CD14-positive monocyte (primary cell): ENCODE measurements around the gene ARPC5L. TPM values are rescaled to one million over a fixed set of nuclear protein-coding genes. Genes with fewer than 3 reads are reported as not detected.

ENCODE experiments used
- DNase-seq, 3 donors: peaks; one replicate each; pipeline ENCODE4 v3.0.0-alpha.2; 2011 to 2022
- H2AFZ ChIP-seq: 2 replicates; pipeline ENCODE4 v1.6.0; 2012; ENCODE audit warnings: mild to moderate bottlenecking, low read depth, low read length, inconsistent platforms; ENCODE audit not compliant: insufficient read depth, poor library complexity, severe bottlenecking
- H3K27ac ChIP-seq, 2 donors: 1 replicate in 1 of 2; 2 replicates in 1 of 2; pipeline ENCODE4 v1.5.1; 2012 to 2013; ENCODE audit warnings: low read length in 2 of 2, control low read depth in 1 of 2, inconsistent platforms in 1 of 2, low read depth in 1 of 2, mild to moderate bottlenecking in 1 of 2
- H3K27me3 ChIP-seq, 2 donors: one replicate each; pipeline versions ENCODE4 v1.6.0 to v1.6.1; 2011 to 2013; ENCODE audit warnings: low read length in 2 of 2; ENCODE audit not compliant: control insufficient read depth in 2 of 2, insufficient read depth in 2 of 2
- H3K36me3 ChIP-seq, 2 donors: replicated peaks in 1 of 2; 1 replicate in 1 of 2; 2 replicates in 1 of 2; pipeline versions ENCODE4 v1.5.1 to v1.6.1; 2012 to 2013; ENCODE audit warnings: low read length in 2 of 2, control low read depth in 1 of 2, inconsistent platforms in 1 of 2, mild to moderate bottlenecking in 1 of 2; ENCODE audit not compliant: insufficient read depth in 2 of 2, control insufficient read depth in 1 of 2
- H3K4me1 ChIP-seq, 2 donors: 1 replicate in 1 of 2; 2 replicates in 1 of 2; pipeline versions ENCODE4 v1.5.1 to v1.6.1; 2012 to 2013; ENCODE audit warnings: low read length in 2 of 2, control low read depth in 1 of 2, inconsistent platforms in 1 of 2, mild to moderate bottlenecking in 1 of 2, moderate library complexity in 1 of 2; ENCODE audit not compliant: insufficient read depth in 2 of 2, control insufficient read depth in 1 of 2
- H3K4me2 ChIP-seq: replicated peaks from 2 replicates; pipeline ENCODE3; 2012; ENCODE audit warnings: low read length, moderate library complexity, mild to moderate bottlenecking; ENCODE audit not compliant: poor library complexity, severe bottlenecking; ENCODE audit errors: extremely low read depth
- H3K4me3 ChIP-seq, 3 experiments: fragments of 200-600 bp in 1 of 3; sonication (generic) in 1 of 3; replicated peaks in 1 of 3; 1 replicate in 2 of 3; 2 replicates in 1 of 3; pipeline ENCODE4 v1.5.1; 2011 to 2013; ENCODE audit warnings: low read length in 3 of 3, mild to moderate bottlenecking in 3 of 3, control low read depth in 2 of 3, low read depth in 2 of 3, inconsistent platforms in 1 of 3, moderate library complexity in 1 of 3
- H3K79me2 ChIP-seq: 2 replicates; pipeline ENCODE4 v1.6.0; 2012; ENCODE audit warnings: mild to moderate bottlenecking, control low read depth, inconsistent platforms, low read length, moderate library complexity; ENCODE audit not compliant: insufficient read depth
- H3K9ac ChIP-seq: 2 replicates; pipeline ENCODE4 v1.6.0; 2017; ENCODE audit warnings: low read length, mild to moderate bottlenecking; ENCODE audit not compliant: insufficient read depth, poor library complexity, severe bottlenecking
- H3K9me3 ChIP-seq, 2 donors: replicated peaks in 1 of 2; 1 replicate in 1 of 2; 2 replicates in 1 of 2; pipeline versions ENCODE4 v1.5.1 to v1.6.1; 2012 to 2013; ENCODE audit warnings: low read length in 2 of 2, control low read depth in 1 of 2; ENCODE audit not compliant: control insufficient read depth in 1 of 2, insufficient read depth in 1 of 2
- H4K20me1 ChIP-seq: 2 replicates; pipeline ENCODE4 v1.6.0; 2012; ENCODE audit warnings: mild to moderate bottlenecking, low read length, control low read depth, moderate library complexity; ENCODE audit not compliant: insufficient read depth
- H3K27ac Mint-ChIP-seq, 7 donors: one replicate each; pipeline ENCODE4 v1.8.0; 2020; ENCODE audit warnings: mild to moderate bottlenecking in 7 of 7, mixed read lengths in 7 of 7, moderate library complexity in 6 of 7, inconsistent platforms in 2 of 7
- H3K27me3 Mint-ChIP-seq, 3 donors: one replicate each; pipeline ENCODE4 v1.8.0; 2021 to 2022; ENCODE audit warnings: low read depth in 3 of 3, mild to moderate bottlenecking in 3 of 3, mixed read lengths in 3 of 3, moderate library complexity in 3 of 3, inconsistent platforms in 1 of 3
- H3K36me3 Mint-ChIP-seq, 2 donors: one replicate each; pipeline ENCODE4 v1.8.0; 2020; ENCODE audit warnings: mixed read lengths in 2 of 2, inconsistent platforms in 1 of 2, mild to moderate bottlenecking in 1 of 2
- H3K4me1 Mint-ChIP-seq: one replicate; pipeline ENCODE4 v1.8.0; 2020; ENCODE audit warnings: mild to moderate bottlenecking, mixed read lengths
- H3K4me3 Mint-ChIP-seq, 2 donors: one replicate each; pipeline ENCODE4 v1.8.0; 2020; ENCODE audit warnings: mild to moderate bottlenecking in 2 of 2, mixed read lengths in 2 of 2, moderate library complexity in 1 of 2
- H3K9me3 Mint-ChIP-seq, 7 donors: one replicate each; pipeline ENCODE4 v1.8.0; 2020 to 2022; ENCODE audit warnings: mixed read lengths in 7 of 7, mild to moderate bottlenecking in 6 of 7, moderate library complexity in 6 of 7, inconsistent platforms in 2 of 7
- WGBS: methylation state at CpG from one replicate; pipeline ENCODE4 v1.1.5; 2013; ENCODE audit warnings: missing lambda C conversion rate; ENCODE audit not compliant: insufficient coverage; 5-methylcytosine and 5-hydroxymethylcytosine counted together
- intact Hi-C, 2 donors: fragments of 100-400 bp; cut with micrococcal nuclease; formaldehyde crosslinking; loops; one replicate each; pipeline versions ENCODE4 v1.15.0 to v1.15.1; 2023
- polyA plus RNA-seq, 3 donors: library from polyadenylated mRNA; depleted of rRNA in 1 of 3; unstranded in 2 of 3; stranded (reverse) in 1 of 3; fragments of 300-500 nt in 2 of 3; fragments of >200 nt in 1 of 3; fragmentation: Illumina TruSeq in 2 of 3; gene quantifications; 1 replicate in 2 of 3; 2 replicates in 1 of 3; pipeline ENCODE4 v1.2.3, GENCODE V29; 2012 to 2021
- TF ChIP-seq, protein P1 (sequence below): fragments of 200-600 bp; IDR thresholded peaks from one replicate; pipeline ENCODE4 v1.8.0; 2022; ENCODE audit warnings: antibody characterized with exemption, mild to moderate bottlenecking

ARPC5L gene
- polyA plus RNA-seq, 3 donors, result 16.0 to 35.2 (median 20.7) TPM

DNA sequence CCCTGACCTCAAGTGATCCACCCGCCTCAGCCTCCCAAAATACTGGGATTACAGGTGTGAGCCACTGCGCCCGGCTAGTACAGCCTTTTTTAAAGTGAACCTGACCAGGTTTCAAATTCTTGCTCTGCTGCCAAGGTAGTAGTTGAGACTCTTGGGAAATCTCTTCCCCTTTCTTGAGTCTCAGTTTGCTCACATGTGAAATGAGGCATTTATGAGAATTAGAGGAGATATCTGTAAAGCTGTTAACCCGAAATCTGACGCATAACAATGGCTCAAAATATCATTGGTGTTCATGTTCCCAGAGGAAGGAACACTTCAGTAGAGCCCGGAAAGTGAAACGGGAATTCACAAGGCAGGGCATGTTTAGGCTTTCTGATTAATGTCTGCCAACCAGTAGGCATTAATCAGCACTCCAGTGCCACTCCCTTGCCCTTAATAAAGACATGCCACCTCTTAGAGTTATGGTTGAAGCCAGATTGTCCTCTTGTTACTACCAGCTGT lies 1.5 kb downstream of the ARPC5L start:
- H3K4me3 Mint-ChIP-seq, result no peak overlapping the region
- Histone ChIP-seq H3K9ac (no peak overlapping the region), H3K27me3 (no peaks in the 10 kb centered on the region), H3K9me3 (no peaks in the 10 kb centered on the region), H3K4me1 (peaks cover 34 to 39% of the 10 kb centered on the region in 2 donors), H3K27ac (no peak overlapping the region), H3K4me3 (no peak overlapping the region), H3K4me2 (no peak overlapping the region), H4K20me1 (peaks cover 30% of the 10 kb centered on the region), H2AFZ (no peak overlapping the region), H3K79me2 (peaks cover 41% of the 10 kb centered on the region), H3K36me3 (peaks cover 21 to 25% of the 10 kb centered on the region in 2 donors)
- WGBS, result 80% methylated on average over 4 of the region's 7 CpGs
- peaks cover 0 to 2% (median 0%) of the 10 kb centered on the region in 3 donors for H3K27me3 Mint-ChIP-seq
- TF ChIP-seq, protein P1, sequence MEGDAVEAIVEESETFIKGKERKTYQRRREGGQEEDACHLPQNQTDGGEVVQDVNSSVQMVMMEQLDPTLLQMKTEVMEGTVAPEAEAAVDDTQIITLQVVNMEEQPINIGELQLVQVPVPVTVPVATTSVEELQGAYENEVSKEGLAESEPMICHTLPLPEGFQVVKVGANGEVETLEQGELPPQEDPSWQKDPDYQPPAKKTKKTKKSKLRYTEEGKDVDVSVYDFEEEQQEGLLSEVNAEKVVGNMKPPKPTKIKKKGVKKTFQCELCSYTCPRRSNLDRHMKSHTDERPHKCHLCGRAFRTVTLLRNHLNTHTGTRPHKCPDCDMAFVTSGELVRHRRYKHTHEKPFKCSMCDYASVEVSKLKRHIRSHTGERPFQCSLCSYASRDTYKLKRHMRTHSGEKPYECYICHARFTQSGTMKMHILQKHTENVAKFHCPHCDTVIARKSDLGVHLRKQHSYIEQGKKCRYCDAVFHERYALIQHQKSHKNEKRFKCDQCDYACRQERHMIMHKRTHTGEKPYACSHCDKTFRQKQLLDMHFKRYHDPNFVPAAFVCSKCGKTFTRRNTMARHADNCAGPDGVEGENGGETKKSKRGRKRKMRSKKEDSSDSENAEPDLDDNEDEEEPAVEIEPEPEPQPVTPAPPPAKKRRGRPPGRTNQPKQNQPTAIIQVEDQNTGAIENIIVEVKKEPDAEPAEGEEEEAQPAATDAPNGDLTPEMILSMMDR, result no peak
- H3K27ac Mint-ChIP-seq, result peak overlapping the region in 4 of 7 donors; percentile 18 to 53 (median 38)
- peaks cover 21% of the 10 kb centered on the region in 2 donors for H3K36me3 Mint-ChIP-seq
- DNase-seq, result no peak
- H3K9me3 Mint-ChIP-seq, result no peaks in the 10 kb centered on the region
- peaks cover 42% of the 10 kb centered on the region for H3K4me1 Mint-ChIP-seq
- intact Hi-C loops, result loop anchor here (5.0 to 10.0 kb wide), 2 partner anchors 79 to 281 kb away; partner anchors contain the start of genes GOLGA1 (in 2 of the 2) and SCAI (in 1 of the 2)

DNA sequence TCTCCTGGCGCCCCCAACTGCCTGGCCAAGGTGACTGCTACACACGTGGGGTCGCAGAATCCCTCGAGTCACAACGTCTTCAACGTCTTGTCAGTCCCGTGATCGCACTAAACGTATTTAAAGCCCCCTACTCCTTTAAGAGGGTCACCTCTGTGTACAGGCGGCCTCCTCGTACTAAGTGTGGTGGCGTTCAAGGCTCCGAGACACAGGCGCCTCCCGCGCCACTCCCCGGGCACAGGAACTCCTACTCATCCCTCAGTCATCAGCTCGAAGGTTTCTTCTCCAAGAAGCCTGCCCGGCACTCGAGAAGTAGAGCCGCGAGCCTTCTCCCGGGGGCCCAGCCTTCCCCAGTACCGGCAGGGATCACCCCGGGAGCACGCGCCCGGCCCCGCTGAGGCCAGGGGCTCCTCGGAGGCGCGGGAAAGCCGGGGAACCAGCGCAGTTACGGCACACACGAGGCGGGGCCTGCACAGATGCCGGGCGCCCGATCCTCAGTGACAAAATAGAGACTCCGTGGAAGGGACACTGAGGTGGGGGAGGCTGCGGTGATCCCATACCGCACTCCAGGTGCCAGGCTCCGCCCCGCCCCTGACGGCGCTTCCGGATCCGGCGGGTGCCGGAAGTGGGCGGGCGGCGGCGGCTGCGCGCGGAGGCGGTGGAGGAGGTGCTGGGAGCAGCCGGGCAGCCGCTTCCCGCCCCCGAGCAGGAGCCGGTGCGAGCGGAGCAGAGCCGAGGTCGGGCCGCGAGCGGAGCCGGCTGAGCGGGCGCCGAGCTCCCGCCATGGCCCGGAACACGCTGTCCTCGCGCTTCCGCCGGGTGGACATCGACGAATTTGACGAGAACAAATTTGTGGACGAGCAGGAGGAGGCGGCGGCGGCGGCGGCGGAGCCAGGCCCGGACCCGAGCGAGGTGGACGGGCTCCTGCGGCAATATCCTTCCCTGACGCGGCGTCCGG lies 6.9 kb downstream of the ARPC5L start:
- Mint-ChIP-seq H3K36me3 (peaks cover 13% of the 10 kb centered on the region in 2 donors), H3K4me3 (peak overlapping the region; percentile 84 to 92), H3K4me1 (peaks cover 49% of the 10 kb centered on the region), H3K9me3 (peaks cover 0 to 2% (median 0%) of the 10 kb centered on the region in 7 donors), H3K27me3 (peaks cover 0 to 1% (median 0%) of the 10 kb centered on the region in 3 donors), H3K27ac (peak overlapping the region; percentile 91 to 97 (median 95))
- TF ChIP-seq, protein P1, result no peak
- under 1% methylated on average over 96 of the region's 101 CpGs for WGBS
- H4K20me1 ChIP-seq, result peaks cover 36% of the 10 kb centered on the region
- peak overlapping the region; percentile 93 to 97 for H3K27ac ChIP-seq
- DNase-seq, result peak; percentile 75 to 79 (median 78)
- peaks cover 47 to 52% of the 10 kb centered on the region in 2 donors for H3K4me1 ChIP-seq
- H3K4me3 ChIP-seq, result peak overlapping the region; percentile 86 to 95 (median 95)
- H3K79me2 ChIP-seq, result peaks cover 63% of the 10 kb centered on the region
- peaks cover 5 to 7% of the 10 kb centered on the region in 2 donors for H3K36me3 ChIP-seq
- intact Hi-C loops, result loop anchor here in 1 of 2 donors (10.0 kb wide), 1 partner anchor 276 kb away; the partner anchor contains the start of gene SCAI
- peak overlapping the region; percentile 94 for H3K4me2 ChIP-seq
- no peaks in the 10 kb centered on the region for H3K27me3 ChIP-seq
- H3K9me3 ChIP-seq, result no peaks in the 10 kb centered on the region
- H2AFZ ChIP-seq, result peak overlapping the region; percentile 96
- peak overlapping the region; percentile 95 for H3K9ac ChIP-seq
